Measurements from ENCODE around the gene NCF2. TPM values are rescaled to one million over a fixed set of nuclear protein-coding genes. Genes with fewer than 3 reads are reported as not detected.
A peak's percentile ranks its signal among the peaks of the same experiment; 100 is the strongest.

Gene NCF2
- total and polyA plus RNA-seq, 2 donors (not counting 1 experiment from before 2014, with no cell fraction given) = 0.43 to 2.6 TPM

DNA sequence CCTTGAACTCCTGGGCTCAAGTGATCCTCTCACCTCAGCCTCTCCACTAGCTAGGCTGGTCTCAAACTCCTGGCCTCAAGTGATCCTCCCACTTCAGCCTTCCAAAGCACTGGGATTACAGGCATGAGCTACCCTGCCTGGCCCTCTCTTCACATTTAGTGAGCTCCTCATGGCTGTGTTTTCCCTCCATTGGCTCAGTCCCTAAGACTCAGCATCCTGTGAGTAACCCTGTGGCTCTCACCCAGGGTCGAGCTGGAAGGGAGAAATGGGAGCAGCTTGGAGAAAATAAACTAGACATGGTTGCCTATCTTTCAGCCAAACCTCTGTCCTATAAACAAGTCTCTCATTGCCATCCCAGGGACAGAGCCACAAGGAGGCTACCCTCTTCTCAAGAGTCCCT is 17.5 kb downstream of the NCF2 start:
- Histone ChIP-seq H3K27ac (ENCODE audit: insufficient read depth, low read length) (no peak overlapping the region), H3K27me3 (ENCODE audit: control insufficient read depth, insufficient read depth, low read length) (peaks cover 4% of the 10 kb centered on the region), H3K9me3 (ENCODE audit: control insufficient read depth, insufficient read depth, low read depth, low read length) (no peaks in the 10 kb centered on the region), H3K9ac (ENCODE audit: insufficient read depth, low read length) (no peak overlapping the region), H3K4me2 (ENCODE audit: extremely low read depth, insufficient read depth, low read length) (no peak overlapping the region), H3K36me3 (ENCODE audit: control insufficient read depth, insufficient read depth, low read length) (no peaks in the 10 kb centered on the region), H4K20me1 (ENCODE audit: control insufficient read depth, extremely low read depth, insufficient read depth, low read length) (no peaks in the 10 kb centered on the region), H2AFZ (ENCODE audit: low read length) (no peak overlapping the region), H3K4me3 (replicated peaks in 1 of 4; ENCODE audit: control extremely low read depth in 1 of 4, insufficient read depth in 1 of 4, low read depth in 3 of 4, low read length in 4 of 4) (no peak overlapping the region), H3K4me1 (ENCODE audit: control insufficient read depth, extremely low read depth, insufficient read depth, low read length) (peaks cover 4% of the 10 kb centered on the region), H3K79me2 (ENCODE audit: control insufficient read depth, insufficient read depth, low read length) (no peaks in the 10 kb centered on the region)
- TF ChIP-seq, protein P1, sequence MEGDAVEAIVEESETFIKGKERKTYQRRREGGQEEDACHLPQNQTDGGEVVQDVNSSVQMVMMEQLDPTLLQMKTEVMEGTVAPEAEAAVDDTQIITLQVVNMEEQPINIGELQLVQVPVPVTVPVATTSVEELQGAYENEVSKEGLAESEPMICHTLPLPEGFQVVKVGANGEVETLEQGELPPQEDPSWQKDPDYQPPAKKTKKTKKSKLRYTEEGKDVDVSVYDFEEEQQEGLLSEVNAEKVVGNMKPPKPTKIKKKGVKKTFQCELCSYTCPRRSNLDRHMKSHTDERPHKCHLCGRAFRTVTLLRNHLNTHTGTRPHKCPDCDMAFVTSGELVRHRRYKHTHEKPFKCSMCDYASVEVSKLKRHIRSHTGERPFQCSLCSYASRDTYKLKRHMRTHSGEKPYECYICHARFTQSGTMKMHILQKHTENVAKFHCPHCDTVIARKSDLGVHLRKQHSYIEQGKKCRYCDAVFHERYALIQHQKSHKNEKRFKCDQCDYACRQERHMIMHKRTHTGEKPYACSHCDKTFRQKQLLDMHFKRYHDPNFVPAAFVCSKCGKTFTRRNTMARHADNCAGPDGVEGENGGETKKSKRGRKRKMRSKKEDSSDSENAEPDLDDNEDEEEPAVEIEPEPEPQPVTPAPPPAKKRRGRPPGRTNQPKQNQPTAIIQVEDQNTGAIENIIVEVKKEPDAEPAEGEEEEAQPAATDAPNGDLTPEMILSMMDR (conservative IDR thresholded peaks at IDR 0.05 in 1 of 2, IDR thresholded peaks at IDR 0.05 in 1 of 2; ENCODE audit: low read depth in 1 of 2, low read length in 2 of 2) = no peak
- TF ChIP-seq EZH2 (IDR thresholded peaks at IDR 0.05; ENCODE audit: low read length, missing control alignments) = no peak
- DNase-seq (ENCODE audit: low read depth in 2 of 2) = no peak

DNA sequence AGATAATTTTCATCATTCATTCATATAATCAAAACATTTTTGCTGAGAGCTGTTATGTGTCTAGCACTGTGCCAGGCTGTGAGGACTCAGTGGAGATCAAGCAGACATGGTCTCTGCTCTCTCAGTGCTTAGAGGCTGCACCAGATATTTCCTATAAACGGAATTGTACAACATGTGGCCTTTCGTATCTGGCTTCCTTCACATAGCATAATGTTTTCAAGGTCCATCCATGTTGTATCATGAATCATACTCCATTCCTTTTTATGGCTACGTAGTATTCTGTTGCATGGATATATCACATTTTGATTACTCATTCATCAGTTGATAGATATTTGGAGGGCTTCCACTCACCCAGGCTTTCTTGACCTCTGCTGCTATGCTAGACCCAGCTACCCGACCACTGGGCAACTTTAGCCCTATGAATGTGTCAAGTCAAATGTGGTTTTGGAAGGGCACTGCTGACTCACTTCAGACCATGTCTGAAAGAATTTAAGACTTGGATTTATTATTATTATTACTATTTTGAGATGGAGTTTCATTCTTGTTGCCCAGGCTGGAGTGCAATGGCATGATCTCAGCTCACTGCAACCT is 18.5 kb downstream of the NCF2 start:
- no peak overlapping the region for H3K4me3 ChIP-seq (replicated peaks in 1 of 4; ENCODE audit: control extremely low read depth in 1 of 4, insufficient read depth in 1 of 4, low read depth in 3 of 4, low read length in 4 of 4)
- H4K20me1 ChIP-seq (ENCODE audit: control insufficient read depth, extremely low read depth, insufficient read depth, low read length) = no peaks in the 10 kb centered on the region
- no peaks in the 10 kb centered on the region for H3K9me3 ChIP-seq (ENCODE audit: control insufficient read depth, insufficient read depth, low read depth, low read length)
- no peaks in the 10 kb centered on the region for H3K79me2 ChIP-seq (ENCODE audit: control insufficient read depth, insufficient read depth, low read length)
- peak; percentile 49 to 51 for DNase-seq (ENCODE audit: low read depth in 2 of 2)
- TF ChIP-seq EZH2 (IDR thresholded peaks at IDR 0.05; ENCODE audit: low read length, missing control alignments) = no peak
- no peak overlapping the region for H2AFZ ChIP-seq (ENCODE audit: low read length)
- no peak overlapping the region for H3K27ac ChIP-seq (ENCODE audit: insufficient read depth, low read length)
- H3K9ac ChIP-seq (ENCODE audit: insufficient read depth, low read length) = no peak overlapping the region
- H3K4me2 ChIP-seq (ENCODE audit: extremely low read depth, insufficient read depth, low read length) = no peak overlapping the region
- no peaks in the 10 kb centered on the region for H3K36me3 ChIP-seq (ENCODE audit: control insufficient read depth, insufficient read depth, low read length)
- H3K4me1 ChIP-seq (ENCODE audit: control insufficient read depth, extremely low read depth, insufficient read depth, low read length) = peaks cover 8% of the 10 kb centered on the region
- no peaks in the 10 kb centered on the region for H3K27me3 ChIP-seq (ENCODE audit: control insufficient read depth, insufficient read depth, low read length)

DNA sequence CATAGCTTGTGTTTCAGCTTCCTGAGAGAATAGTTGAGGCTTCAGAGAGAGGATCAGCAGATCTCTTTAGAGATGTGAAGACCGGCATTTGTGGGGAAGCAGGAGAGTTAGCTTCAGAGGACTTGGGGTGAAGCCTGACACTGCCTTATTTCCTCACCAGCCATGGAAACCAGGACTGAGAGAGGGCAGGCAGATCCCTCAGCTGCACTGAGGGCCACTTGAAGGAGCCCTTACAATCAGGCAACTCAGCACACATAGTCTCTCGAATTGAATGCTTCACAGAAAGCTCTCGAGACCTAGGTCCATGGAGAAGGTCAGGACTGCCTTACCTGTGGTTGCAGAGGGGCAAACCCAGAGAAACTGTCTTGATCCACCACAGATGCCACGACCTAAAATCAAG is 19.8 kb downstream of the NCF2 start:
- Histone ChIP-seq H4K20me1 (ENCODE audit: control insufficient read depth, extremely low read depth, insufficient read depth, low read length) (no peaks in the 10 kb centered on the region), H3K9ac (ENCODE audit: insufficient read depth, low read length) (no peak overlapping the region), H3K4me2 (ENCODE audit: extremely low read depth, insufficient read depth, low read length) (no peak overlapping the region), H3K79me2 (ENCODE audit: control insufficient read depth, insufficient read depth, low read length) (no peaks in the 10 kb centered on the region), H3K4me3 (replicated peaks in 1 of 4; ENCODE audit: control extremely low read depth in 1 of 4, insufficient read depth in 1 of 4, low read depth in 3 of 4, low read length in 4 of 4) (no peak overlapping the region), H3K36me3 (ENCODE audit: control insufficient read depth, insufficient read depth, low read length) (no peaks in the 10 kb centered on the region), H3K4me1 (ENCODE audit: control insufficient read depth, extremely low read depth, insufficient read depth, low read length) (peaks cover 8% of the 10 kb centered on the region), H3K9me3 (ENCODE audit: control insufficient read depth, insufficient read depth, low read depth, low read length) (no peaks in the 10 kb centered on the region), H3K27ac (ENCODE audit: insufficient read depth, low read length) (no peak overlapping the region), H2AFZ (ENCODE audit: low read length) (no peak overlapping the region), H3K27me3 (ENCODE audit: control insufficient read depth, insufficient read depth, low read length) (no peaks in the 10 kb centered on the region)
- TF ChIP-seq, protein P1 (conservative IDR thresholded peaks at IDR 0.05 in 1 of 2, IDR thresholded peaks at IDR 0.05 in 1 of 2; ENCODE audit: low read depth in 1 of 2, low read length in 2 of 2) = no peak
- no peak for TF ChIP-seq EZH2 (IDR thresholded peaks at IDR 0.05; ENCODE audit: low read length, missing control alignments)
- no peak for DNase-seq (ENCODE audit: low read depth in 2 of 2)

Data from fibroblast of lung (primary cell).